Measurements from ENCODE around the gene GALNT9.

The GALNT9 gene

GRCh38 chr12:132284827-132285741 is 44.3 kb downstream of the GALNT9 start:
- DNase-seq (ENCODE audit: extremely low spot score, insufficient read length, low read depth) (no peak), FAIRE-seq (no peak)

GRCh38 chr12:132284071-132284826 is 45.1 kb downstream of the GALNT9 start:
- FAIRE-seq, result no peak
- no peak for DNase-seq (ENCODE audit: extremely low spot score, insufficient read length, low read depth)

- FAIRE-seq, result no peak
- DNase-seq (ENCODE audit: extremely low spot score, insufficient read length, low read depth), result no peak
Measured at GRCh38 chr12:132282950-132283771, 46.2 kb downstream of the GALNT9 start.

GRCh38 chr12:132282031-132282949 is 47.1 kb downstream of the GALNT9 start:
- FAIRE-seq (no peak), DNase-seq (ENCODE audit: extremely low spot score, insufficient read length, low read depth) (no peak)

- DNase-seq (ENCODE audit: extremely low spot score, insufficient read length, low read depth), result no peak
- no peak for FAIRE-seq
Measured at GRCh38 chr12:132281038-132281437, 48.4 kb downstream of the GALNT9 start.

GRCh38 chr12:132280406-132280805 is 49.0 kb downstream of the GALNT9 start:
- FAIRE-seq, result no peak
- DNase-seq (ENCODE audit: extremely low spot score, insufficient read length, low read depth), result no peak

- DNase-seq (ENCODE audit: extremely low spot score, insufficient read length, low read depth) (no peak), FAIRE-seq (no peak)
Measured at GRCh38 chr12:132279930-132280329, 49.5 kb downstream of the GALNT9 start.

- FAIRE-seq (no peak), DNase-seq (ENCODE audit: extremely low spot score, insufficient read length, low read depth) (no peak)
Measured at GRCh38 chr12:132279184-132279889, 50.1 kb downstream of the GALNT9 start.

GRCh38 chr12:132278401-132279183 is 50.8 kb downstream of the GALNT9 start:
- DNase-seq (ENCODE audit: extremely low spot score, insufficient read length, low read depth) (no peak), FAIRE-seq (no peak)

GRCh38 chr12:132277949-132278348 is 51.4 kb downstream of the GALNT9 start:
- no peak for DNase-seq (ENCODE audit: extremely low spot score, insufficient read length, low read depth)
- no peak for FAIRE-seq

- FAIRE-seq (no peak), DNase-seq (ENCODE audit: extremely low spot score, insufficient read length, low read depth) (no peak)
Measured at GRCh38 chr12:132277374-132277941, 51.9 kb downstream of the GALNT9 start.

- DNase-seq (ENCODE audit: extremely low spot score, insufficient read length, low read depth), result no peak
- FAIRE-seq, result no peak
Measured at GRCh38 chr12:132276827-132277373, 52.5 kb downstream of the GALNT9 start.

- no peak for FAIRE-seq
- no peak for DNase-seq (ENCODE audit: extremely low spot score, insufficient read length, low read depth)
Measured at GRCh38 chr12:132276066-132276826, 53.1 kb downstream of the GALNT9 start.

GRCh38 chr12:132275631-132276030 is 53.8 kb downstream of the GALNT9 start:
- FAIRE-seq (no peak), DNase-seq (ENCODE audit: extremely low spot score, insufficient read length, low read depth) (no peak)

- DNase-seq (ENCODE audit: extremely low spot score, insufficient read length, low read depth), result no peak
- no peak for FAIRE-seq
Measured at GRCh38 chr12:132275110-132275531, 54.3 kb downstream of the GALNT9 start.

- DNase-seq (ENCODE audit: extremely low spot score, insufficient read length, low read depth) (no peak), FAIRE-seq (no peak)
Measured at GRCh38 chr12:132273992-132274334, 55.4 kb downstream of the GALNT9 start.

GRCh38 chr12:132272711-132273110 is 56.7 kb downstream of the GALNT9 start:
- FAIRE-seq (no peak), DNase-seq (ENCODE audit: extremely low spot score, insufficient read length, low read depth) (no peak)
